WTC11 (cell line): ENCODE results near the gene INPP4B. TPM values are rescaled to one million over a fixed set of nuclear protein-coding genes. Genes with fewer than 3 reads are reported as not detected.

Experiments
- ATAC-seq: fragments of 200-7000 bp; cut with Tn5 transposase; 2 replicates; pipeline ENCODE4 v1.10.0; 2021; ENCODE audit warnings: mild to moderate bottlenecking, moderate library complexity
- CTCF ChIA-PET: fragments of 300-600 bp; sonication (Branson Sonifier 250); formaldehyde crosslinking; loops from one replicate; lab custom pipeline; 2021; ENCODE audit warnings: antibody characterized with exemption; lab: Charles Lee
- POLR2A ChIA-PET: fragments of 350-600 bp; sonication (Branson Sonifier 250); formaldehyde crosslinking; loops from one replicate; lab custom pipeline; 2021; ENCODE audit warnings: antibody characterized with exemption; lab: Charles Lee
- DNase-seq: peaks from one replicate; pipeline ENCODE4 v3.0.0; 2021; ENCODE audit warnings: low spot score
- H3K27ac Mint-ChIP-seq: 2 replicates; pipeline ENCODE4 v1.8.0; 2021; ENCODE audit warnings: mixed read lengths
- H3K27me3 Mint-ChIP-seq: 2 replicates; pipeline ENCODE4 v1.8.0; 2021; ENCODE audit warnings: low read depth, mild to moderate bottlenecking, moderate library complexity, mixed read lengths
- H3K36me3 Mint-ChIP-seq: 2 replicates; pipeline ENCODE4 v1.8.0; 2021; ENCODE audit warnings: mixed read lengths
- H3K4me1 Mint-ChIP-seq: 2 replicates; pipeline ENCODE4 v1.8.0; 2022; ENCODE audit warnings: mixed read lengths
- H3K4me3 Mint-ChIP-seq: 2 replicates; pipeline ENCODE4 v1.8.0; 2021; ENCODE audit warnings: mild to moderate bottlenecking, moderate library complexity, mixed read lengths
- H3K9me3 Mint-ChIP-seq: 2 replicates; pipeline ENCODE4 v1.8.0; 2021; ENCODE audit warnings: mixed read lengths
- ATF2 ChIP-seq: sonication (generic); formaldehyde crosslinking; IDR thresholded peaks from 2 replicates; pipeline ENCODE4 v1.8.1; 2022; ENCODE audit warnings: low read depth, missing genetic modification reagents, borderline replicate concordance
- ESRRA ChIP-seq: sonication (generic); formaldehyde crosslinking; IDR thresholded peaks from 2 replicates; pipeline ENCODE4 v1.8.1; 2022; ENCODE audit warnings: mild to moderate bottlenecking, missing genetic modification reagents, borderline replicate concordance
- ETV6 ChIP-seq: sonication (generic); formaldehyde crosslinking; IDR thresholded peaks from 2 replicates; pipeline ENCODE4 v1.8.1; 2022; ENCODE audit warnings: mild to moderate bottlenecking, missing genetic modification reagents
- GRHL2 ChIP-seq: fragments of 250-450 bp; sonication (Bioruptor Pico); IDR thresholded peaks from 2 replicates; pipeline ENCODE4 v1.8.0; 2022; ENCODE audit warnings: mild to moderate bottlenecking, moderate library complexity; ENCODE audit not compliant: insufficient replicate concordance, severe bottlenecking
- GTF2I ChIP-seq: fragments of 250-450 bp; sonication (Bioruptor Pico); conservative IDR thresholded peaks from 2 replicates; pipeline ENCODE4 v1.4.0; 2021; ENCODE audit warnings: mild to moderate bottlenecking
- JAZF1 ChIP-seq: fragments of 250-450 bp; sonication (Bioruptor Pico); IDR thresholded peaks from 2 replicates; pipeline ENCODE4 v1.9.0; 2021; ENCODE audit warnings: moderate library complexity, mild to moderate bottlenecking, inconsistent platforms
- KAT7 ChIP-seq: sonication (generic); formaldehyde crosslinking; IDR thresholded peaks from 2 replicates; pipeline ENCODE4 v1.8.1; 2023; ENCODE audit warnings: missing genetic modification reagents, mild to moderate bottlenecking, borderline replicate concordance
- TEAD1 ChIP-seq: sonication (generic); formaldehyde crosslinking; IDR thresholded peaks from 2 replicates; pipeline ENCODE4 v1.8.0; 2022; ENCODE audit warnings: mild to moderate bottlenecking, missing genetic modification reagents
- USF1 ChIP-seq: sonication (generic); formaldehyde crosslinking; IDR thresholded peaks from 2 replicates; pipeline ENCODE4 v1.8.0; 2022; ENCODE audit warnings: mild to moderate bottlenecking, missing genetic modification reagents
- ZNF121 ChIP-seq: sonication (generic); formaldehyde crosslinking; IDR thresholded peaks from 2 replicates; pipeline ENCODE4 v1.8.0; 2023; ENCODE audit warnings: missing genetic modification reagents
- ZNF263 ChIP-seq: sonication (generic); formaldehyde crosslinking; IDR thresholded peaks from 2 replicates; pipeline ENCODE4 v1.8.1; 2022; ENCODE audit warnings: low read depth, mild to moderate bottlenecking, moderate library complexity, missing genetic modification reagents
- ZNF317 ChIP-seq: sonication (generic); formaldehyde crosslinking; IDR thresholded peaks from 2 replicates; pipeline ENCODE4 v1.8.1; 2023; ENCODE audit warnings: low read depth, mild to moderate bottlenecking, moderate library complexity, missing genetic modification reagents, borderline replicate concordance
- ZNF512 ChIP-seq: sonication (generic); formaldehyde crosslinking; IDR thresholded peaks from 2 replicates; pipeline ENCODE4 v1.8.1; 2022; ENCODE audit warnings: missing genetic modification reagents, borderline replicate concordance
- total RNA-seq: library from RNA; stranded (reverse); gene quantifications from 3 replicates; pipeline ENCODE4 v1.2.3, GENCODE V29; 2021
- TF ChIP-seq, protein P1 (sequence below): fragments of 250-450 bp; sonication (Bioruptor Pico); IDR thresholded peaks from 2 replicates; pipeline ENCODE4 v1.9.0; 2021; ENCODE audit warnings: mild to moderate bottlenecking, borderline replicate concordance

The INPP4B gene
- total RNA-seq, 1 experiment from 2014 or later = 0.92 TPM

- H3K27ac Mint-ChIP-seq = no peak overlapping the region
- H3K9me3 Mint-ChIP-seq = no peaks in the 10 kb centered on the region
- H3K36me3 Mint-ChIP-seq = no peaks in the 10 kb centered on the region
- ChIA-PET POLR2A (no interaction called here), CTCF (no interaction called here)
- DNase-seq (no peak), ATAC-seq (no peak)
- no peak overlapping the region for H3K4me3 Mint-ChIP-seq
- no peak for TF ChIP-seq ZNF121 (CRISPR knock-in tag)
- H3K27me3 Mint-ChIP-seq = peaks cover 79% of the 10 kb centered on the region
- H3K4me1 Mint-ChIP-seq = no peaks in the 10 kb centered on the region
Measured at GRCh38 chr4:142725886-142726285, 120.2 kb downstream of the INPP4B start.

DNA sequence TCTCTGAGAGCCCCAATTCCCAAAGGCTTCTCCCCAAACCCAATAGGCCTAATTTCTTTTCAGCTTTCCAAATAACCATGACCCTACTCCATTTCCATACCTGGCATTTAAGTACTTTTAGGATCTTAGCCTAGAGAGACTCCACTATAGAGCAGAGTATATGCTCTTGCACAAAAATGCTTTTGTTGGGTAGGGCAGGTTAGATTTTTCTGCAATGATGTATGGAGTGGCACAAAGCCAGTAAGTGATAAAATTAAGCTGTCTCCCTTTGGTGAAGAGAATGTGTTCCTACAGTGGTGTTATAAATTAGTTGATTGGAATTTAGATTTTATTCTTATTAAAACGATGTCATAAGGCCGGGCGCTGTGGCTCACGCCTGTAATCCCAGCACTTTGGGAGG, 124.9 kb downstream of the INPP4B start:
- no peak overlapping the region for H3K27ac Mint-ChIP-seq
- no peak for ATAC-seq
- DNase-seq = no peak
- H3K4me3 Mint-ChIP-seq = no peak overlapping the region
- H3K27me3 Mint-ChIP-seq = peaks cover 47% of the 10 kb centered on the region
- no peaks in the 10 kb centered on the region for H3K4me1 Mint-ChIP-seq
- ChIA-PET POLR2A (no interaction called here), CTCF (interaction anchor here (1.1 kb wide), 1 partner anchor 370 kb away, joined by 4 read pairs; no protein-coding TSS in a partner anchor)
- TF ChIP-seq ESRRA (CRISPR knock-in tag) = no peak
- H3K9me3 Mint-ChIP-seq = no peaks in the 10 kb centered on the region
- H3K36me3 Mint-ChIP-seq = no peaks in the 10 kb centered on the region

GRCh38 chr4:142719854-142720541, 126.1 kb downstream of the INPP4B start:
- DNase-seq = no peak
- no peak for TF ChIP-seq ATF2 (CRISPR knock-in tag)
- no peak for TF ChIP-seq ZNF317 (CRISPR knock-in tag)
- no peak for TF ChIP-seq GRHL2 (CRISPR knock-in tag)
- no peak for TF ChIP-seq TEAD1 (CRISPR knock-in tag)
- TF ChIP-seq ZNF512 (CRISPR knock-in tag) = no peak
- no peak for TF ChIP-seq USF1 (CRISPR knock-in tag)
- no peak for TF ChIP-seq ETV6 (CRISPR knock-in tag)
- TF ChIP-seq ZNF263 (CRISPR knock-in tag) = no peak
- Mint-ChIP-seq H3K9me3 (no peaks in the 10 kb centered on the region), H3K4me3 (no peak overlapping the region), H3K4me1 (no peaks in the 10 kb centered on the region), H3K27me3 (peaks cover 38% of the 10 kb centered on the region), H3K27ac (no peak overlapping the region), H3K36me3 (no peaks in the 10 kb centered on the region)
- POLR2A ChIA-PET = no interaction called here
- CTCF ChIA-PET = interaction anchor here (0.6 to 1.4 kb wide), 6 partner anchors 9 to 1017 kb away, joined by 3 to 6 read pairs (median 3); no protein-coding TSS in a partner anchor
- peak; percentile 51; the same call in 1 of the 2 replicates for ATAC-seq

- Mint-ChIP-seq H3K27ac (no peak overlapping the region), H3K27me3 (peaks cover 31% of the 10 kb centered on the region), H3K4me3 (no peak overlapping the region), H3K9me3 (no peaks in the 10 kb centered on the region), H3K4me1 (peaks cover 4% of the 10 kb centered on the region), H3K36me3 (no peaks in the 10 kb centered on the region)
- ChIA-PET CTCF (no interaction called here), POLR2A (no interaction called here)
- DNase-seq = no peak
- no peak for ATAC-seq
- no peak for TF ChIP-seq GTF2I (CRISPR knock-in tag)
- TF ChIP-seq, protein P1, sequence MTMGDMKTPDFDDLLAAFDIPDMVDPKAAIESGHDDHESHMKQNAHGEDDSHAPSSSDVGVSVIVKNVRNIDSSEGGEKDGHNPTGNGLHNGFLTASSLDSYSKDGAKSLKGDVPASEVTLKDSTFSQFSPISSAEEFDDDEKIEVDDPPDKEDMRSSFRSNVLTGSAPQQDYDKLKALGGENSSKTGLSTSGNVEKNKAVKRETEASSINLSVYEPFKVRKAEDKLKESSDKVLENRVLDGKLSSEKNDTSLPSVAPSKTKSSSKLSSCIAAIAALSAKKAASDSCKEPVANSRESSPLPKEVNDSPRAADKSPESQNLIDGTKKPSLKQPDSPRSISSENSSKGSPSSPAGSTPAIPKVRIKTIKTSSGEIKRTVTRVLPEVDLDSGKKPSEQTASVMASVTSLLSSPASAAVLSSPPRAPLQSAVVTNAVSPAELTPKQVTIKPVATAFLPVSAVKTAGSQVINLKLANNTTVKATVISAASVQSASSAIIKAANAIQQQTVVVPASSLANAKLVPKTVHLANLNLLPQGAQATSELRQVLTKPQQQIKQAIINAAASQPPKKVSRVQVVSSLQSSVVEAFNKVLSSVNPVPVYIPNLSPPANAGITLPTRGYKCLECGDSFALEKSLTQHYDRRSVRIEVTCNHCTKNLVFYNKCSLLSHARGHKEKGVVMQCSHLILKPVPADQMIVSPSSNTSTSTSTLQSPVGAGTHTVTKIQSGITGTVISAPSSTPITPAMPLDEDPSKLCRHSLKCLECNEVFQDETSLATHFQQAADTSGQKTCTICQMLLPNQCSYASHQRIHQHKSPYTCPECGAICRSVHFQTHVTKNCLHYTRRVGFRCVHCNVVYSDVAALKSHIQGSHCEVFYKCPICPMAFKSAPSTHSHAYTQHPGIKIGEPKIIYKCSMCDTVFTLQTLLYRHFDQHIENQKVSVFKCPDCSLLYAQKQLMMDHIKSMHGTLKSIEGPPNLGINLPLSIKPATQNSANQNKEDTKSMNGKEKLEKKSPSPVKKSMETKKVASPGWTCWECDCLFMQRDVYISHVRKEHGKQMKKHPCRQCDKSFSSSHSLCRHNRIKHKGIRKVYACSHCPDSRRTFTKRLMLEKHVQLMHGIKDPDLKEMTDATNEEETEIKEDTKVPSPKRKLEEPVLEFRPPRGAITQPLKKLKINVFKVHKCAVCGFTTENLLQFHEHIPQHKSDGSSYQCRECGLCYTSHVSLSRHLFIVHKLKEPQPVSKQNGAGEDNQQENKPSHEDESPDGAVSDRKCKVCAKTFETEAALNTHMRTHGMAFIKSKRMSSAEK (CRISPR knock-in tag) = no peak
- TF ChIP-seq KAT7 (CRISPR knock-in tag) = no peak
- TF ChIP-seq JAZF1 (CRISPR knock-in tag) = no peak
Measured at GRCh38 chr4:142718981-142719380, 127.1 kb downstream of the INPP4B start.
